ENCODE measurements around the gene TREML4.
A peak's percentile ranks its signal among the peaks of the same experiment; 100 is the strongest.
"Not testable (repeated sequence)": the region's sequence is repeated elsewhere in the genome, so short reads cannot be mapped to it uniquely, and the experiment has no call there.

TREML4 gene
- total RNA-seq, result 0 reads per million in 2 donors

DNA sequence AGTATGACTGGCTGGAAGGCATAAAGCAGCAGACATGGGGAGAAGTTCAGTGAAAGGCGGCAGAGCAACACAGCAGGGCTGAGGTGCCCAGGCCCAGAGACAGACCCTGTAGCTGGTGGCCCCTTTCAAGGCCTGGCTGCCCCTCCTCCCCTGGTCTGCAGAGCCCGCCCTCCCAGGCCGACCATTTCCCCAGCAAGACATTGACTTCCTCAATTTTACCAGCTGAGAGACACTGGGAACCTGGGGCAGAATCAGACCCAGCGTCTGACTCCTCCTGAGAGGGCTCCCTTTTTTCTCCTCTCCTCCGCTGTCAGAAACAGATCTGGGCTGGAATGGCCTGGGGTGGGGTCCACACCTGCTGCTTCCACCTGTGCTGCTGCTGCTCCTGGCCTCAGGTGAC is at the start of gene TREML4:
TREML4 (plus strand) TSS at position 254 of the 400 bp plus-strand sequence; CDS start at position 333, 79 bp downstream.
- DNase-seq, result no peak

- no peak for DNase-seq
These were observed 49.0 kb upstream of the TREML4 start for GRCh38 chr6:41179163-41179562.

DNA sequence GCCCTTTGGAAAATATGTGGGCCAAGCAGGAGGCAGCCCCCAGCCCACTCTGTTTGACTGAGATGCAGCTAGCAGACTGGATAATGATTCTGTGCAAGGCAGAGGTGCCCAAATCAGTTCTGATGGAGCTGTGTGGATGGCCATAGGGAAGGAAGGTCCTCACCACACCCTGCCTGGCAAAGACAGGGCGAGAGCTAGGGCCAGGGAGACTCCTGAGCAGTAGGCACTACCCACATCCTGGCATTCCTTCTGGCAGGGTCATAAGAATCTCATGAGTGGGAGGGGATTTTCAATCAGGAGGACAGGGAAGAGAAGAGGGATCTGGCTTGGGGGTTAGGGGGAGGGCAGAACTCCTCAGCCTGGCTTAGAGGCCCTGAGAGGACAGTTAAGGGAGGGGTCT is 46.6 kb upstream of the TREML4 start:
- DNase-seq, result no peak

GRCh38 chr6:41182069-41183034 is 45.8 kb upstream of the TREML4 start:
- DNase-seq, result peak; percentile 23

- no peak for DNase-seq
These were observed 43.4 kb upstream of the TREML4 start for GRCh38 chr6:41184761-41185160.

DNA sequence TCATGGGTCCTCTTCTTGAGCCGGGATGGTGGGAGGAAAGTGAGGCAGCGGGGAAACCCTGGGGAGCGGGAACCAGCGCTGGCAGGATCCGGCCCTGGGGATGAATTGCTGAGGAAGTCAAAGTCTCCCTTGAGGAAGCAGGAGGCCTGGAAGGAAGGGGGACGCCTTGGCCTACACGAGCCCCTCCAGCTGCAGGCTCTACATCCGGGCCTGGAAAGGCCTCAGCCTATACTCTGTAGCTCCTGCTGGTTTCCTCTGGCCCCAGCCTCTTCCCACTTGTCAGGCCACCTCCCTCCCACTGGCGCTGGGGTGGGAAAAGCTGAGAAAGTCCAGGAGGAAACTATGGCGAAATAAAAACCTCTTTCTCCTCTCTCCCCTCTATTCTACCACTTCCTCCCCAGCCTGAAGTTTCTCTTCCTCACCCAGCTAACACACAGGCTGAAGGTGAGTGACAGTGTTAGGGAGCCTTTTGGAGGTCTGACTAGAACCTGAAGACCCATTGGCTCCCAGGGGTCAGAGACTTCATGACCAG is 42.1 kb upstream of the TREML4 start:
- DNase-seq, result no peak

DNA sequence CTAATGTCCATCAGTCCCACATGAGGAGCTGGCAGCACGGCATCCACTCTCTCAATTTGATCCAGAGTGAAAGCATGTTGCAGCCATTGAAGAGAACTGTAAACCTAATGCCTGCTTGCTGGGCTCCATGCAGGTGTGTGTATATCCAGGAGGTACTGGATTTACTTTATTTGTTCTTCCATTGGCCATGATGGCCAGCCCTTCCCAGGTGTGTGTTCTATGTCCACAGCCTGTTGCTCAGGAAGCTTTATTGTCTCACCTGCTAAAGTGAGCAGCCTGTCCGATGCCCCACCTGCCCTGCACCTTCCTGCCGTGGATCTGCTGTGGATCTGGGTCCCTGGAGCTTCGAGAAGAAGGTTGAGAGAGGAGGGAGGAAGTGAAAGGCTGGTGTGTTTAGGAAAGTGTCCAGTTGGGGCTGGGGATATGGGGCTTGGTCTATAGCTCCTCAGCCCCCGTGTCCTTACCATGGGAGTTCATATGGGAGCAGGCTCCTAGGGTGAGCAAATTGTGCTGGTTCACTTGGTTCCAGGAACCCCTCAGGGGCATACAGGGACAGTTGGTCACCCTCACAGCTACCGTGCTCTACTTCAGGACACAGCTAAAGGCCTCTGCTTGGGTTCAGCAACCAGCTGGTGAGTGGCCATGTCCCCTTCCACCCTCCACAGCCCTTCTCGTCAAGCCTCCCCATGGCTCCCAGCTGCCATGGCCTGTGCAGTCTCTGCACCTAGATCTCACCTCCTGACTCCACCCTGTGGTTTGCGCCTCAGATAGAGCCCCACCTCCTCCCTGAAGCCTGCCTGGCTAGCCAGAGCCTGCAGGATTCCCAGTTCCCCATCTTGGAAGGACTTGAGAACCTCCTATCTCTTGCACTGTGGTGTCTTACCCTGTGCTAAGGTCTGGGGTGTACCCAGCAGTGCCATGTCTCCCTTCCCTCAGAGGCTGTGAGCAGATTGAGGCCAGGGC is 39.9 kb upstream of the TREML4 start:
- DNase-seq, result no peak

GRCh38 chr6:41189046-41189445 is 39.1 kb upstream of the TREML4 start:
- DNase-seq, result not testable (repeated sequence)

- DNase-seq, result no peak
These were observed 38.2 kb upstream of the TREML4 start for GRCh38 chr6:41189967-41190366.

- DNase-seq, result no peak
These were observed 37.4 kb upstream of the TREML4 start for GRCh38 chr6:41190791-41191190.

DNA sequence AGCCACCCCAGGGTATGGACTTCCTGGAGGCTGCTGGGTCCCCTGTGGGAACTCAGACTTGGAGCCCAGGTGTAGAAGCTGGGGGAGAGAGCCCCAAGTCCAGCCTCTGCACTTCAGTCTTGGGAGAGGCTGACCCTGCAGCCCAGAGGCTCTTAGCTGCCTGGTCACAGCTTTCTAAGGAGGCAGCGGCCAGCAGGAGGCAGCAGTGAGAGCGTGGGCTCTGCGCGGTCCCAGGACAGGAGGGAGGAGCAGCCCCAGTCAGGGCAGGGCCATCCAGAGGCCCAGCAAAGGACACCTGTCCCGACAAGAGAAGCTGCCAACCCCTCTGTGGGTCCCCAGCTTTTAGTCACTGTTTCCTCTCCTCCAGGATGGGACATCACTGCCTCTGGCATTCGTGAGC is 36.6 kb upstream of the TREML4 start:
- peak; percentile 20 for DNase-seq

- no peak for DNase-seq
These were observed 34.9 kb upstream of the TREML4 start for GRCh38 chr6:41193171-41193734.

- no peak for DNase-seq
These were observed 34.3 kb upstream of the TREML4 start for GRCh38 chr6:41193884-41194283.

GRCh38 chr6:41194386-41194785 is 33.8 kb upstream of the TREML4 start:
- no peak for DNase-seq

GRCh38 chr6:41197234-41197633 is 30.9 kb upstream of the TREML4 start:
- DNase-seq, result no peak

GRCh38 chr6:41199552-41200246 is 28.4 kb upstream of the TREML4 start:
- DNase-seq, result no peak

- peak; percentile 21 for DNase-seq
These were observed 27.8 kb upstream of the TREML4 start for GRCh38 chr6:41200296-41200900.

- DNase-seq, result no peak
These were observed 27.0 kb upstream of the TREML4 start, which contains the start of gene TREML2 for GRCh38 chr6:41200901-41201763. TREML2 (minus strand) TSS chr6:41201149; CDS start chr6:41201008, 141 bp downstream.

DNA sequence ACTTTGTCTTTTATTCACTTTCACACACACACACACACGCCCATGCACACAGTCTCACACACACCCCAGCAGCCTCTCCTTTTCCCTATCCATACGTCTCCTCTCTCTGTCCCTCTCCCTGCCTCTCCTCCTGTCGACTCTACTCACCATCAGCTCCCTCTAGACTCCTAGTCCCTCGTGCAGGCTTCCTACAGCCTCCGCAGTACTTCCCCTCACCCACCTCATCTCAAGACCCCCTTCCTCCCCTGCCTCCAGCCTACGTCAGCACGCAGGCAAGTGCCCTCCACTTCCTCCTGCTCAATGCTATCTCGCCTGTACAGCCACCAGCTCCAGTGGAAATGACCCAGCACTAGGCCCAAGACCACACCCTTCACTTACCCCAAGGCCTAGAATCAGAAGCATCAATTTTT is 26.4 kb upstream of the TREML4 start:
- DNase-seq, result no peak

DNA sequence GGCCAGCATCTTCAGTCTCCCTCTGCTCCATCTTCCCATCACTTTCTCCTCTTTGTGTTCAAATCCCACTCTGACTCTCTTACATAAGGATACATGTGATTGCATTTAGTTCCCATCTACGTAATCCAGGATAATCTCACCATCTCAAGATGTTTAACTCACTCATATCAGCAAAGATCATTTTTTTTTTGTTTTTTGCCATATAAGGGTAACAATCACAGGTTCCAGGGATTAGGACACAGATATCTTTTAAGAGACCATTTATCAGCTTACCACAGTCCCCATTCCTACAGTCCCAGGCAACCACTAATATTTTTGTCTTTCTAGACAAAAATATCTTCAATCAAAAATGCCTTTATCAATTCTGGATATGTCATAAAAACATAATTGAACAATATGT is 24.0 kb upstream of the TREML4 start:
- DNase-seq, result no peak
